Keratinocyte (primary cell): ENCODE results near the gene CISH. TPM values are rescaled to one million over a fixed set of nuclear protein-coding genes. Genes with fewer than 3 reads are reported as not detected.

ENCODE experiments used
- DNase-seq: peaks from one replicate; pipeline ENCODE4 v3.0.0-alpha.2; 2011; ENCODE audit warnings: low read depth, missing footprints, low spot score
- FAIRE-seq: peaks from 2 replicates; lab custom pipeline; 2011; peaks lifted over from hg19 to GRCh38; lab: Jason Lieb, UNC
- H2AFZ ChIP-seq: 2 replicates; pipeline ENCODE4 v1.6.0; 2012; ENCODE audit warnings: low read length, control low read depth, inconsistent platforms; ENCODE audit not compliant: control insufficient read depth
- H3K27ac ChIP-seq: 2 replicates; pipeline ENCODE4 v1.5.1; 2011; ENCODE audit warnings: low read length; ENCODE audit not compliant: control insufficient read depth, insufficient read depth
- H3K27me3 ChIP-seq: 3 replicates; pipeline ENCODE4 v1.6.0; 2011; ENCODE audit warnings: low read length; ENCODE audit not compliant: control insufficient read depth, insufficient read depth; ENCODE audit errors: extremely low read depth
- H3K36me3 ChIP-seq, 2 experiments: 2 replicates in 1 of 2; 3 replicates in 1 of 2; pipeline ENCODE4 v1.5.1; 2011; ENCODE audit warnings: low read length in 2 of 2, mild to moderate bottlenecking in 1 of 2; ENCODE audit not compliant: control insufficient read depth in 2 of 2, insufficient read depth in 2 of 2; ENCODE audit errors: extremely low read depth in 1 of 2
- H3K4me1 ChIP-seq: 3 replicates; pipeline ENCODE4 v1.5.1; 2011; ENCODE audit warnings: low read length; ENCODE audit not compliant: control insufficient read depth, insufficient read depth; ENCODE audit errors: extremely low read depth
- H3K4me2 ChIP-seq: 3 replicates; pipeline ENCODE4 v1.6.0; 2011; ENCODE audit warnings: low read depth, low read length; ENCODE audit not compliant: control insufficient read depth, insufficient read depth; ENCODE audit errors: extremely low read depth
- H3K4me3 ChIP-seq, 3 experiments: fragments of 200-600 bp in 1 of 3; sonication (generic) in 1 of 3; 2 replicates in 2 of 3; 3 replicates in 1 of 3; pipeline ENCODE4 v1.5.1; 2011 to 2016; ENCODE audit warnings: low read length in 3 of 3, mild to moderate bottlenecking in 3 of 3, control low read depth in 2 of 3, inconsistent platforms in 1 of 3, low read depth in 1 of 3, mixed read lengths in 1 of 3, mixed run types in 1 of 3, moderate library complexity in 1 of 3; ENCODE audit not compliant: control insufficient read depth in 2 of 3, insufficient read depth in 2 of 3; ENCODE audit errors: extremely low read depth in 1 of 3
- H3K79me2 ChIP-seq: 2 replicates; pipeline ENCODE4 v1.6.0; 2012; ENCODE audit warnings: low read length; ENCODE audit not compliant: control insufficient read depth, insufficient read depth
- H3K9ac ChIP-seq: 3 replicates; pipeline ENCODE4 v1.6.0; 2011; ENCODE audit warnings: low read length; ENCODE audit not compliant: control insufficient read depth, insufficient read depth; ENCODE audit errors: extremely low read depth
- H3K9me1 ChIP-seq: 3 replicates; pipeline ENCODE4 v1.6.0; 2011; ENCODE audit warnings: low read length; ENCODE audit not compliant: control insufficient read depth, insufficient read depth; ENCODE audit errors: extremely low read depth
- H3K9me3 ChIP-seq: 2 replicates; pipeline ENCODE4 v1.5.1; 2012; ENCODE audit warnings: low read depth, low read length; ENCODE audit not compliant: control insufficient read depth
- H4K20me1 ChIP-seq: 3 replicates; pipeline ENCODE4 v1.6.0; 2011; ENCODE audit warnings: low read length; ENCODE audit not compliant: control insufficient read depth, insufficient read depth; ENCODE audit errors: extremely low read depth
- EZH2 ChIP-seq: IDR thresholded peaks from one replicate; pipeline ENCODE4 v1.6.1; 2012; ENCODE audit warnings: inconsistent platforms, mild to moderate bottlenecking, low read length, moderate library complexity
- dilution Hi-C: fragments of 300-500 bp; cut with MboI; formaldehyde crosslinking; loops from one replicate; pipeline ENCODE4 v1.7.0; 2020; ENCODE audit warnings: low sequenced_read_pairs; ENCODE audit not compliant: extremely low pct_ligation_motif_present
- polyA plus RNA-seq, 5 experiments: library from polyadenylated mRNA; depleted of rRNA in 3 of 5; stranded (reverse) in 3 of 5; stranded (forward) in 1 of 5; unstranded in 1 of 5; fragments of >200 nt; gene quantifications; 1 replicate in 1 of 5; 2 replicates in 3 of 5; 3 replicates in 1 of 5; pipeline versions ENCODE4 v1.2.1 to v1.2.3, GENCODE V29; 2011 to 2012; ENCODE audit warnings: missing spikeins in 2 of 5, low read depth in 1 of 5, low replicate concordance in 1 of 5
- TF ChIP-seq, protein P1 (sequence below), 3 experiments: IDR thresholded peaks in 1 of 3; conservative IDR thresholded peaks in 1 of 3; optimal IDR thresholded peaks in 1 of 3; 2 replicates in 2 of 3; 3 replicates in 1 of 3; pipeline versions ENCODE3 to v1.5.1; 2011; ENCODE audit warnings: low read length in 3 of 3, mild to moderate bottlenecking in 3 of 3, moderate library complexity in 2 of 3, control low read depth in 1 of 3, inconsistent platforms in 1 of 3; ENCODE audit not compliant: insufficient read depth in 2 of 3; ENCODE audit errors: extremely low read depth in 1 of 3

The CISH gene
- polyA plus RNA-seq, 1 donor (not counting 4 experiments of a cell fraction or from before 2014, with no cell fraction given), result 1.8 TPM

DNA sequence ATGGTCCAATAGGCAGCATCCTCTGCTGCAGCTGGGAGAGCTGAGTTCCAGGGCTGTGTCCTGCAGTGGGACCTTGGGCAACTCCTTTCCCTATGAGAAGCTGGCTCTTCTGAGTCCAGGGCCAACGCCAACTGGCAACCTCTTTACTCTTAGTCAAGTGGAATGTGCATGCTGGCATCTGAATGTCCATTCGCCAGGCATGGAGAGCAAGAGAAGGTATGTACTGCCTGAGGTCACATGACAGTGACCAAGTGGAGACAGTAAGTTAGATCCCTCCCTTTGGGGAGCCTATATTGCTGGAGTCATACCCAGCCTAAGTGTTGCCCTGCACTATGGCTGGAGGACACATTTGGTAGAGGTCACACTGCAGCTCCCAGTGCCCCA lies 30.1 kb downstream of the CISH start:
- Histone ChIP-seq H3K9me3 (no peaks in the 10 kb centered on the region), H3K79me2 (no peaks in the 10 kb centered on the region), H3K27me3 (no peaks in the 10 kb centered on the region), H4K20me1 (no peaks in the 10 kb centered on the region), H3K4me2 (no peak overlapping the region), H3K9ac (no peak overlapping the region), H2AFZ (no peak overlapping the region), H3K27ac (no peak overlapping the region), H3K4me3 (no peak overlapping the region), H3K36me3 (peaks cover 16 to 24% of the 10 kb centered on the region in 2 experiments), H3K4me1 (no peaks in the 10 kb centered on the region), H3K9me1 (no peaks in the 10 kb centered on the region)
- no peak for DNase-seq
- FAIRE-seq, result no peak
- dilution Hi-C loops, result no loop called here
- no peak for TF ChIP-seq EZH2
- TF ChIP-seq, protein P1, sequence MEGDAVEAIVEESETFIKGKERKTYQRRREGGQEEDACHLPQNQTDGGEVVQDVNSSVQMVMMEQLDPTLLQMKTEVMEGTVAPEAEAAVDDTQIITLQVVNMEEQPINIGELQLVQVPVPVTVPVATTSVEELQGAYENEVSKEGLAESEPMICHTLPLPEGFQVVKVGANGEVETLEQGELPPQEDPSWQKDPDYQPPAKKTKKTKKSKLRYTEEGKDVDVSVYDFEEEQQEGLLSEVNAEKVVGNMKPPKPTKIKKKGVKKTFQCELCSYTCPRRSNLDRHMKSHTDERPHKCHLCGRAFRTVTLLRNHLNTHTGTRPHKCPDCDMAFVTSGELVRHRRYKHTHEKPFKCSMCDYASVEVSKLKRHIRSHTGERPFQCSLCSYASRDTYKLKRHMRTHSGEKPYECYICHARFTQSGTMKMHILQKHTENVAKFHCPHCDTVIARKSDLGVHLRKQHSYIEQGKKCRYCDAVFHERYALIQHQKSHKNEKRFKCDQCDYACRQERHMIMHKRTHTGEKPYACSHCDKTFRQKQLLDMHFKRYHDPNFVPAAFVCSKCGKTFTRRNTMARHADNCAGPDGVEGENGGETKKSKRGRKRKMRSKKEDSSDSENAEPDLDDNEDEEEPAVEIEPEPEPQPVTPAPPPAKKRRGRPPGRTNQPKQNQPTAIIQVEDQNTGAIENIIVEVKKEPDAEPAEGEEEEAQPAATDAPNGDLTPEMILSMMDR (optimal IDR thresholded peaks at IDR 0.05 in 1 of 3, IDR thresholded peaks at IDR 0.05 in 1 of 3, conservative IDR thresholded peaks at IDR 0.05 in 1 of 3; ENCODE audit: extremely low read depth in 1 of 3, insufficient read depth in 2 of 3, low read length in 3 of 3), result no peak

DNA sequence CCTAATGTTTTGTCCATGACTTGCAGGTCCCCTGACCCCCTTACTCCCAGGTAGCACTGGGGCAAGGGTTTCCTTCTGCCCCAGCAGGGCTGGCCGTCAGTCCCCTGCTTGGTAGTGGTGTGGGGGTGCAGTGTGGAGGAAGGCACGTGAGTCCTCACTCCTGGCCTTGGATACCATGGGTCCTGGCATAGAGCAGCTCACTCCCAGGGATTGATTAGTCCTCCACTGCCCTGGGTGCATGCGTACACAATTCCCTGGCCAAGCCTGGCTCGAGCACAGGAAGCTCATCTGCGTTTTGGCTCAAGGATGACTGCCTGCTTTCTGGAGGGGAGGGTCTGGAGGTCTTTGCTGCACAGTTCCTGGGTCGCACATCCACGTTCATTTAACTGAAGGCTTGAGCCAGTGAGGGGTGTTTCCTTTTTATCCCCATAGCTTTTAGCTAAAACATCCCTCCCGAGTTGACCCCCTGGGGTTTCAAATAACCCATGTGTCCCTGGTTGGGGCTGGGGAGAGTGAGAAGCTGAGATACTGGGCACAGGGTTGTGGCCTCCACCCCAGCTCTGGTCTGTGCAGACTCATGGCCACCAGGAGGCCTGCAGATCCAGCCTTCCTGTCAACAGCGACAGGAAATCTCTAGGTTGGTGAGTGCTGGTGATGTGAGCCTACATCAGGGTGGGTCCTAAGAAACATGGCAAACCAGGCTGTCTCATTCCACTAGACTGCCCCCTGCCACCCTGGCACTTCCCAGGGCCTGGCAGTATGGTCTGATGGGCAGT lies 30.7 kb downstream of the CISH start:
- no peak overlapping the region for H3K4me2 ChIP-seq
- no peaks in the 10 kb centered on the region for H3K79me2 ChIP-seq
- H3K9me1 ChIP-seq, result no peaks in the 10 kb centered on the region
- dilution Hi-C loops, result no loop called here
- peaks cover 16 to 24% of the 10 kb centered on the region in 2 experiments for H3K36me3 ChIP-seq
- H3K9me3 ChIP-seq, result no peaks in the 10 kb centered on the region
- no peaks in the 10 kb centered on the region for H3K27me3 ChIP-seq
- H3K4me3 ChIP-seq, result no peak overlapping the region
- no peak overlapping the region for H3K27ac ChIP-seq
- DNase-seq (no peak), FAIRE-seq (no peak)
- H4K20me1 ChIP-seq, result no peaks in the 10 kb centered on the region
- TF ChIP-seq, protein P1 (optimal IDR thresholded peaks at IDR 0.05 in 1 of 3, IDR thresholded peaks at IDR 0.05 in 1 of 3, conservative IDR thresholded peaks at IDR 0.05 in 1 of 3; ENCODE audit: extremely low read depth in 1 of 3, insufficient read depth in 2 of 3, low read length in 3 of 3), result no peak
- TF ChIP-seq EZH2, result no peak
- no peaks in the 10 kb centered on the region for H3K4me1 ChIP-seq
- no peak overlapping the region for H2AFZ ChIP-seq
- no peak overlapping the region for H3K9ac ChIP-seq
